ENCODE measurements around the gene EPHA2.
A peak's percentile ranks its signal among the peaks of the same experiment; 100 is the strongest.

Gene EPHA2

GRCh38 chr1:16167331-16168143 lies 11.7 kb upstream of the EPHA2 start:
- Histone ChIP-seq H4K8ac (ENCODE audit: low read depth, low read length) (peak overlapping the region; percentile 37), H3K79me1 (ENCODE audit: low read length) (peaks cover 2% of the 10 kb centered on the region), H2BK5ac (ENCODE audit: low read depth, low read length, poor library complexity) (no peak overlapping the region), H3K79me2 (ENCODE audit: control insufficient read depth, insufficient read depth, low read length, poor library complexity) (no peaks in the 10 kb centered on the region), H3K36me3 (ENCODE audit: control insufficient read depth in 1 of 2, insufficient read depth in 2 of 2, low read length in 2 of 2) (no peaks in the 10 kb centered on the region), H3K9me3 (ENCODE audit: insufficient read depth, low read depth, low read length) (no peaks in the 10 kb centered on the region), H2AK5ac (ENCODE audit: low read length) (no peak overlapping the region), H2BK120ac (ENCODE audit: insufficient read depth, low read length, poor library complexity) (peak overlapping the region; percentile 41), H3K4me2 (ENCODE audit: low read length) (peak overlapping the region; percentile 72), H3K4me1 (ENCODE audit: control insufficient read depth in 1 of 2, insufficient read depth in 2 of 2, low read length in 2 of 2) (peaks cover 11 to 23% of the 10 kb centered on the region in 2 experiments), H2AFZ (ENCODE audit: insufficient read depth, low read length, poor library complexity) (peak overlapping the region; percentile 51), H3K23ac (ENCODE audit: low read length) (no peak overlapping the region), H3K9ac (ENCODE audit: low read length) (no peak overlapping the region), H4K91ac (ENCODE audit: low read depth, low read length) (peak overlapping the region; percentile 31), H3K18ac (ENCODE audit: low read length) (peak overlapping the region; percentile 46), H3K27me3 (ENCODE audit: insufficient read depth, low read length) (no peaks in the 10 kb centered on the region), H3K14ac (ENCODE audit: low read length) (peak overlapping the region; percentile 46), H4K12ac (ENCODE audit: low read depth, low read length) (peak overlapping the region; percentile 8), H3K27ac (ENCODE audit: low read depth, low read length) (no peak overlapping the region), H2BK12ac (ENCODE audit: low read length) (peak overlapping the region; percentile 51), H3K4ac (ENCODE audit: low read depth, low read length) (no peak overlapping the region), H3K4me3 (ENCODE audit: low read depth, low read length) (peak overlapping the region; percentile 59)
- no peak for DNase-seq
- no CpG with 5 or more reads among the region's 60 CpGs for WGBS (ENCODE audit: extremely low coverage, insufficient coverage, insufficient read length)

DNA sequence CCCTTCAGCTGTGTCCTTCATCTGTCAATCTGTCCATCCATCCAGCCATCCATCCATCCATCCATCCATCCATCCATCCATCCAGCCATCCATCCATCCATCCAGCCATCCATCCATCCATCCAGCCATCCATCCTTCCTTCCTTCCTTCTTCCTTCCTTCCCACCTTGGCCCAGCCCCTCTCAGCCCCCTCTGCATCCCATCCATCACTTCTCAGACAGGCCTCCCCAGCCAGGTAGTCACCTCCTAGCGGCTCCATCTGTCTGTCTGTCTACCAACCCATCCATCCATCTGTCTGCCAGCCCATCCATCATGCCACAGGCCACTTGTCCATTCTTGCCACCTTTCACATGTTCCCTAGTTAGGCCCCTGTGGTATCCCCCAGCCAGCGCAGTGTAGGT lies 10.2 kb upstream of the EPHA2 start:
- no peak overlapping the region for H3K4me3 ChIP-seq (ENCODE audit: low read depth, low read length)

GRCh38 chr1:16165548-16165947 lies 9.7 kb upstream of the EPHA2 start:
- Histone ChIP-seq H2BK120ac (ENCODE audit: insufficient read depth, low read length, poor library complexity) (no peak overlapping the region), H3K27ac (ENCODE audit: low read depth, low read length) (no peak overlapping the region), H3K27me3 (ENCODE audit: insufficient read depth, low read length) (no peaks in the 10 kb centered on the region), H3K79me2 (ENCODE audit: control insufficient read depth, insufficient read depth, low read length, poor library complexity) (no peaks in the 10 kb centered on the region), H2AK5ac (ENCODE audit: low read length) (peak overlapping the region; percentile 18), H3K23ac (ENCODE audit: low read length) (no peak overlapping the region), H4K12ac (ENCODE audit: low read depth, low read length) (no peak overlapping the region), H3K4me1 (ENCODE audit: control insufficient read depth in 1 of 2, insufficient read depth in 2 of 2, low read length in 2 of 2) (peaks cover 10 to 18% of the 10 kb centered on the region in 2 experiments), H4K91ac (ENCODE audit: low read depth, low read length) (peak overlapping the region; percentile 1), H2BK5ac (ENCODE audit: low read depth, low read length, poor library complexity) (no peak overlapping the region), H3K4me2 (ENCODE audit: low read length) (no peak overlapping the region), H3K4ac (ENCODE audit: low read depth, low read length) (no peak overlapping the region), H3K4me3 (ENCODE audit: low read depth, low read length) (no peak overlapping the region), H3K79me1 (ENCODE audit: low read length) (peaks cover 4% of the 10 kb centered on the region), H3K14ac (ENCODE audit: low read length) (no peak overlapping the region), H4K8ac (ENCODE audit: low read depth, low read length) (no peak overlapping the region), H2BK12ac (ENCODE audit: low read length) (peak overlapping the region; percentile 51), H3K36me3 (ENCODE audit: control insufficient read depth in 1 of 2, insufficient read depth in 2 of 2, low read length in 2 of 2) (no peaks in the 10 kb centered on the region), H3K9me3 (ENCODE audit: insufficient read depth, low read depth, low read length) (no peaks in the 10 kb centered on the region), H3K18ac (ENCODE audit: low read length) (no peak overlapping the region), H3K9ac (ENCODE audit: low read length) (no peak overlapping the region), H2AFZ (ENCODE audit: insufficient read depth, low read length, poor library complexity) (no peak overlapping the region)
- no peak for DNase-seq
- WGBS (ENCODE audit: extremely low coverage, insufficient coverage, insufficient read length), result no CpG with 5 or more reads among the region's 7 CpGs

More for the DNA sequence above, 10.2 kb upstream of the EPHA2 start:
- DNase-seq, result no peak
- H2AK5ac ChIP-seq (ENCODE audit: low read length), result no peak overlapping the region
- no CpG with 5 or more reads among the region's 2 CpGs for WGBS (ENCODE audit: extremely low coverage, insufficient coverage, insufficient read length)
- no peak overlapping the region for H3K27ac ChIP-seq (ENCODE audit: low read depth, low read length)
- H4K91ac ChIP-seq (ENCODE audit: low read depth, low read length), result no peak overlapping the region
- H3K4me2 ChIP-seq (ENCODE audit: low read length), result no peak overlapping the region
- H4K8ac ChIP-seq (ENCODE audit: low read depth, low read length), result no peak overlapping the region
- H2BK120ac ChIP-seq (ENCODE audit: insufficient read depth, low read length, poor library complexity), result no peak overlapping the region
- H3K79me1 ChIP-seq (ENCODE audit: low read length), result peaks cover 4% of the 10 kb centered on the region
- H2BK12ac ChIP-seq (ENCODE audit: low read length), result no peak overlapping the region
- no peak overlapping the region for H3K14ac ChIP-seq (ENCODE audit: low read length)
- no peaks in the 10 kb centered on the region for H3K79me2 ChIP-seq (ENCODE audit: control insufficient read depth, insufficient read depth, low read length, poor library complexity)
- no peak overlapping the region for H3K4ac ChIP-seq (ENCODE audit: low read depth, low read length)
- H3K27me3 ChIP-seq (ENCODE audit: insufficient read depth, low read length), result no peaks in the 10 kb centered on the region
- H3K23ac ChIP-seq (ENCODE audit: low read length), result no peak overlapping the region
- no peak overlapping the region for H3K9ac ChIP-seq (ENCODE audit: low read length)
- H2AFZ ChIP-seq (ENCODE audit: insufficient read depth, low read length, poor library complexity), result no peak overlapping the region
- no peak overlapping the region for H3K18ac ChIP-seq (ENCODE audit: low read length)
- H3K4me1 ChIP-seq (ENCODE audit: control insufficient read depth in 1 of 2, insufficient read depth in 2 of 2, low read length in 2 of 2), result peaks cover 10 to 18% of the 10 kb centered on the region in 2 experiments
- no peak overlapping the region for H2BK5ac ChIP-seq (ENCODE audit: low read depth, low read length, poor library complexity)
- no peak overlapping the region for H4K12ac ChIP-seq (ENCODE audit: low read depth, low read length)
- H3K36me3 ChIP-seq (ENCODE audit: control insufficient read depth in 1 of 2, insufficient read depth in 2 of 2, low read length in 2 of 2), result no peaks in the 10 kb centered on the region
- no peaks in the 10 kb centered on the region for H3K9me3 ChIP-seq (ENCODE audit: insufficient read depth, low read depth, low read length)

- H3K79me2 ChIP-seq (ENCODE audit: control insufficient read depth, insufficient read depth, low read length, poor library complexity), result no peaks in the 10 kb centered on the region
- no CpG with 5 or more reads among the region's 5 CpGs for WGBS (ENCODE audit: extremely low coverage, insufficient coverage, insufficient read length)
- H3K4ac ChIP-seq (ENCODE audit: low read depth, low read length), result no peak overlapping the region
- H3K23ac ChIP-seq (ENCODE audit: low read length), result no peak overlapping the region
- no peak overlapping the region for H3K4me3 ChIP-seq (ENCODE audit: low read depth, low read length)
- H3K36me3 ChIP-seq (ENCODE audit: control insufficient read depth in 1 of 2, insufficient read depth in 2 of 2, low read length in 2 of 2), result no peaks in the 10 kb centered on the region
- no peak overlapping the region for H4K12ac ChIP-seq (ENCODE audit: low read depth, low read length)
- peak overlapping the region; percentile 1 for H4K91ac ChIP-seq (ENCODE audit: low read depth, low read length)
- H3K9ac ChIP-seq (ENCODE audit: low read length), result no peak overlapping the region
- H3K27ac ChIP-seq (ENCODE audit: low read depth, low read length), result no peak overlapping the region
- H3K4me2 ChIP-seq (ENCODE audit: low read length), result no peak overlapping the region
- H3K14ac ChIP-seq (ENCODE audit: low read length), result no peak overlapping the region
- H3K79me1 ChIP-seq (ENCODE audit: low read length), result peaks cover 4% of the 10 kb centered on the region
- no peak overlapping the region for H4K8ac ChIP-seq (ENCODE audit: low read depth, low read length)
- H2BK120ac ChIP-seq (ENCODE audit: insufficient read depth, low read length, poor library complexity), result peak overlapping the region; percentile 54
- no peaks in the 10 kb centered on the region for H3K9me3 ChIP-seq (ENCODE audit: insufficient read depth, low read depth, low read length)
- H3K4me1 ChIP-seq (ENCODE audit: control insufficient read depth in 1 of 2, insufficient read depth in 2 of 2, low read length in 2 of 2), result peaks cover 10 to 18% of the 10 kb centered on the region in 2 experiments
- H2AK5ac ChIP-seq (ENCODE audit: low read length), result no peak overlapping the region
- H2BK12ac ChIP-seq (ENCODE audit: low read length), result peak overlapping the region; percentile 79
- no peak overlapping the region for H2BK5ac ChIP-seq (ENCODE audit: low read depth, low read length, poor library complexity)
- DNase-seq, result no peak
- H3K18ac ChIP-seq (ENCODE audit: low read length), result no peak overlapping the region
- no peak overlapping the region for H2AFZ ChIP-seq (ENCODE audit: insufficient read depth, low read length, poor library complexity)
- H3K27me3 ChIP-seq (ENCODE audit: insufficient read depth, low read length), result no peaks in the 10 kb centered on the region
Measured at GRCh38 chr1:16165073-16165364, 9.2 kb upstream of the EPHA2 start.

Data from trophoblast cell (in vitro differentiated cells and primary cell).